K562 (cell line): Measurements from ENCODE around the gene CBLC.

Experiments used
- CHD2 ChIP-seq: IDR thresholded peaks from 2 replicates; pipeline ENCODE4 v1.6.1; 2011; ENCODE audit warnings: low read depth, low read length
- CTCF ChIP-seq, 3 experiments: IDR thresholded peaks in 2 of 3; conservative IDR thresholded peaks in 1 of 3; 2 replicates each; pipeline ENCODE4 v1.5.1; 2011 to 2012; ENCODE audit warnings: low read length in 3 of 3, mild to moderate bottlenecking in 3 of 3, control low read depth in 2 of 3, improper control_type of control experiment in 1 of 3, inconsistent platforms in 1 of 3, low read depth in 1 of 3, mixed read lengths in 1 of 3, moderate library complexity in 1 of 3; ENCODE audit not compliant: insufficient read depth in 2 of 3
- MAX ChIP-seq: sonication (generic); formaldehyde crosslinking; IDR thresholded peaks from 2 replicates; pipeline ENCODE4 v1.9.0; 2022; ENCODE audit warnings: mild to moderate bottlenecking, missing genetic modification reagents
- NCOA4 ChIP-seq: fragments of 450-650 bp; IDR thresholded peaks from 2 replicates; pipeline ENCODE4 v1.6.1; 2018; ENCODE audit warnings: mild to moderate bottlenecking; ENCODE audit not compliant: partially characterized antibody
- SMAD3 ChIP-seq: fragments of 450-650 bp; formaldehyde crosslinking; conservative IDR thresholded peaks from 2 replicates; pipeline ENCODE4 v1.4.0; 2020; ENCODE audit warnings: mild to moderate bottlenecking
- TAF1 ChIP-seq: IDR thresholded peaks from 2 replicates; pipeline ENCODE4 v1.6.1; 2011; ENCODE audit warnings: mild to moderate bottlenecking, low read length, moderate library complexity; ENCODE audit not compliant: insufficient read depth, control insufficient read depth, severe bottlenecking; ENCODE audit errors: extremely low read depth
- ZNF217 ChIP-seq: sonication (generic); formaldehyde crosslinking; IDR thresholded peaks from 2 replicates; pipeline ENCODE4 v1.8.0; 2022; ENCODE audit warnings: mild to moderate bottlenecking, missing genetic modification reagents
- ZZZ3 ChIP-seq: fragments of 450-650 bp; IDR thresholded peaks from 2 replicates; pipeline ENCODE4 v1.6.1; 2016; ENCODE audit warnings: antibody characterized with exemption, mild to moderate bottlenecking, moderate library complexity

GRCh38 chr19:44735011-44735410, 42.7 kb upstream of the CBLC start:
- TF ChIP-seq TAF1 (no peak), CHD2 (no peak), SMAD3 (CRISPR knock-in tag) (no peak), NCOA4 (no peak), CTCF (IDR thresholded peaks at IDR 0.05 in 2 of 3, conservative IDR thresholded peaks at IDR 0.05 in 1 of 3; ENCODE audit: insufficient read depth in 2 of 3, low read depth in 1 of 3, low read length in 3 of 3) (no peak), ZNF217 (CRISPR knock-in tag) (no peak), ZZZ3 (no peak), MAX (CRISPR knock-in tag) (no peak)
